Measurements from ENCODE around the gene CHCHD4. TPM values are rescaled to one million over a fixed set of nuclear protein-coding genes. Genes with fewer than 3 reads are reported as not detected.
"Not testable (repeated sequence)": the region's sequence is repeated elsewhere in the genome, so short reads cannot be mapped to it uniquely, and the experiment has no call there.

Gene CHCHD4
- polyA plus RNA-seq, 1 of the 3 experiments (the other 2 are of a cell fraction) = 15.4 TPM

GRCh38 chr3:14092464-14092863, 32.2 kb downstream of the CHCHD4 start (continued):
- no peak for TF ChIP-seq POLR2AphosphoS5 (IDR thresholded peaks at IDR 0.05; ENCODE audit: low read depth, low read length)
- no peak for TF ChIP-seq MEF2A (IDR thresholded peaks at IDR 0.05; ENCODE audit: borderline replicate concordance, low read depth)
- TF ChIP-seq SIN3A (IDR thresholded peaks at IDR 0.05; ENCODE audit: borderline replicate concordance, low read depth, low read length) = no peak

- H3K4me3 ChIP-seq (ENCODE audit: low read depth in 2 of 2, low read length in 1 of 2); H3K36me3 ChIP-seq (replicated peaks in 1 of 2; ENCODE audit: control insufficient read depth in 1 of 2, insufficient read depth in 2 of 2, low read length in 1 of 2); H3K9ac ChIP-seq; H3K27me3 ChIP-seq (ENCODE audit: insufficient read depth); POLR2A ChIA-PET; H3K9me2 ChIP-seq; H4K20me1 ChIP-seq (ENCODE audit: insufficient read depth); H3K27ac ChIP-seq (ENCODE audit: low read depth in 2 of 2, low read length in 1 of 2); DNase-seq; H3K79me2 ChIP-seq (ENCODE audit: insufficient read depth); H3K4me1 ChIP-seq (ENCODE audit: control insufficient read depth in 1 of 2, insufficient read depth in 2 of 2, low read depth in 1 of 2, low read length in 1 of 2); H3K9me3 ChIP-seq; H3K4me2 ChIP-seq; H3F3A ChIP-seq (replicated peaks; ENCODE audit: insufficient read depth); H2AFZ ChIP-seq (ENCODE audit: low read depth); CTCF ChIA-PET: not testable (repeated sequence)
- WGBS (ENCODE audit: low lambda C conversion rate) = 26% methylated on average over 2 of the region's 5 CpGs
Measured at GRCh38 chr3:14091959-14092358, 32.7 kb downstream of the CHCHD4 start.

- H3F3A ChIP-seq (replicated peaks; ENCODE audit: insufficient read depth); H2AFZ ChIP-seq (ENCODE audit: low read depth); H3K4me3 ChIP-seq (ENCODE audit: low read depth in 2 of 2, low read length in 1 of 2); H3K9ac ChIP-seq; H3K9me3 ChIP-seq; DNase-seq; H3K79me2 ChIP-seq (ENCODE audit: insufficient read depth); H3K27ac ChIP-seq (ENCODE audit: low read depth in 2 of 2, low read length in 1 of 2); H4K20me1 ChIP-seq (ENCODE audit: insufficient read depth); H3K9me2 ChIP-seq; H3K4me2 ChIP-seq; H3K27me3 ChIP-seq (ENCODE audit: insufficient read depth); H3K36me3 ChIP-seq (replicated peaks in 1 of 2; ENCODE audit: control insufficient read depth in 1 of 2, insufficient read depth in 2 of 2, low read length in 1 of 2); CTCF ChIA-PET; H3K4me1 ChIP-seq (ENCODE audit: control insufficient read depth in 1 of 2, insufficient read depth in 2 of 2, low read depth in 1 of 2, low read length in 1 of 2): not testable (repeated sequence)
- WGBS (ENCODE audit: low lambda C conversion rate) = 4% methylated on average over 5 of the region's 5 CpGs
- POLR2A ChIA-PET = interaction anchor here (0.6 kb wide), 1 partner anchor 619 kb away, joined by 3 read pairs; no protein-coding TSS in a partner anchor
Measured at GRCh38 chr3:14087461-14087860, 37.2 kb downstream of the CHCHD4 start.

GRCh38 chr3:14082108-14082657, 42.5 kb downstream of the CHCHD4 start:
- H3K79me2 ChIP-seq (ENCODE audit: insufficient read depth) = no peaks in the 10 kb centered on the region
- no peak overlapping the region for H3K27ac ChIP-seq (ENCODE audit: low read depth in 2 of 2, low read length in 1 of 2)
- no peak for DNase-seq
- no peaks in the 10 kb centered on the region; the same call in 1 of the 2 replicates for H3K9me3 ChIP-seq
- no peak overlapping the region for H2AFZ ChIP-seq (ENCODE audit: low read depth)
- H3F3A ChIP-seq (replicated peaks; ENCODE audit: insufficient read depth) = no peaks in the 10 kb centered on the region
- 18% methylated on average over 5 of the region's 5 CpGs for WGBS (ENCODE audit: low lambda C conversion rate)
- H3K4me3 ChIP-seq (ENCODE audit: low read depth in 2 of 2, low read length in 1 of 2) = no peak overlapping the region
- ChIA-PET CTCF (no interaction called here), POLR2A (no interaction called here)
- no peaks in the 10 kb centered on the region for H3K36me3 ChIP-seq (replicated peaks in 1 of 2; ENCODE audit: control insufficient read depth in 1 of 2, insufficient read depth in 2 of 2, low read length in 1 of 2)
- no peaks in the 10 kb centered on the region for H3K4me1 ChIP-seq (ENCODE audit: control insufficient read depth in 1 of 2, insufficient read depth in 2 of 2, low read depth in 1 of 2, low read length in 1 of 2)
- no peak overlapping the region for H3K4me2 ChIP-seq
- H3K9ac ChIP-seq = no peak overlapping the region
- H4K20me1 ChIP-seq (ENCODE audit: insufficient read depth) = no peaks in the 10 kb centered on the region
- H3K27me3 ChIP-seq (ENCODE audit: insufficient read depth) = no peaks in the 10 kb centered on the region
- TF ChIP-seq JUND (IDR thresholded peaks at IDR 0.05) (no peak), FOXM1 (IDR thresholded peaks at IDR 0.05; ENCODE audit: low read depth) (no peak), RFX5 (IDR thresholded peaks at IDR 0.05; ENCODE audit: low read length) (no peak), POLR2AphosphoS5 (IDR thresholded peaks at IDR 0.05; ENCODE audit: low read depth, low read length) (no peak), TAF1 (IDR thresholded peaks at IDR 0.05; ENCODE audit: borderline replicate concordance, low read depth, low read length) (no peak), FOXJ3 (CRISPR knock-in tag; IDR thresholded peaks at IDR 0.05) (no peak), SIN3A (IDR thresholded peaks at IDR 0.05; ENCODE audit: borderline replicate concordance, low read depth, low read length) (no peak), NFIC (IDR thresholded peaks at IDR 0.05; ENCODE audit: borderline replicate concordance) (no peak), EP300 (IDR thresholded peaks at IDR 0.05; ENCODE audit: borderline replicate concordance in 1 of 2, low read depth in 1 of 2, low read length in 1 of 2) (no peak)
- TF ChIP-seq, protein P1, sequence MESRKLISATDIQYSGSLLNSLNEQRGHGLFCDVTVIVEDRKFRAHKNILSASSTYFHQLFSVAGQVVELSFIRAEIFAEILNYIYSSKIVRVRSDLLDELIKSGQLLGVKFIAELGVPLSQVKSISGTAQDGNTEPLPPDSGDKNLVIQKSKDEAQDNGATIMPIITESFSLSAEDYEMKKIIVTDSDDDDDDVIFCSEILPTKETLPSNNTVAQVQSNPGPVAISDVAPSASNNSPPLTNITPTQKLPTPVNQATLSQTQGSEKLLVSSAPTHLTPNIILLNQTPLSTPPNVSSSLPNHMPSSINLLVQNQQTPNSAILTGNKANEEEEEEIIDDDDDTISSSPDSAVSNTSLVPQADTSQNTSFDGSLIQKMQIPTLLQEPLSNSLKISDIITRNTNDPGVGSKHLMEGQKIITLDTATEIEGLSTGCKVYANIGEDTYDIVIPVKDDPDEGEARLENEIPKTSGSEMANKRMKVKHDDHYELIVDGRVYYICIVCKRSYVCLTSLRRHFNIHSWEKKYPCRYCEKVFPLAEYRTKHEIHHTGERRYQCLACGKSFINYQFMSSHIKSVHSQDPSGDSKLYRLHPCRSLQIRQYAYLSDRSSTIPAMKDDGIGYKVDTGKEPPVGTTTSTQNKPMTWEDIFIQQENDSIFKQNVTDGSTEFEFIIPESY (IDR thresholded peaks at IDR 0.05; ENCODE audit: borderline replicate concordance, low read depth) = no peak
- TF ChIP-seq, protein P2, sequence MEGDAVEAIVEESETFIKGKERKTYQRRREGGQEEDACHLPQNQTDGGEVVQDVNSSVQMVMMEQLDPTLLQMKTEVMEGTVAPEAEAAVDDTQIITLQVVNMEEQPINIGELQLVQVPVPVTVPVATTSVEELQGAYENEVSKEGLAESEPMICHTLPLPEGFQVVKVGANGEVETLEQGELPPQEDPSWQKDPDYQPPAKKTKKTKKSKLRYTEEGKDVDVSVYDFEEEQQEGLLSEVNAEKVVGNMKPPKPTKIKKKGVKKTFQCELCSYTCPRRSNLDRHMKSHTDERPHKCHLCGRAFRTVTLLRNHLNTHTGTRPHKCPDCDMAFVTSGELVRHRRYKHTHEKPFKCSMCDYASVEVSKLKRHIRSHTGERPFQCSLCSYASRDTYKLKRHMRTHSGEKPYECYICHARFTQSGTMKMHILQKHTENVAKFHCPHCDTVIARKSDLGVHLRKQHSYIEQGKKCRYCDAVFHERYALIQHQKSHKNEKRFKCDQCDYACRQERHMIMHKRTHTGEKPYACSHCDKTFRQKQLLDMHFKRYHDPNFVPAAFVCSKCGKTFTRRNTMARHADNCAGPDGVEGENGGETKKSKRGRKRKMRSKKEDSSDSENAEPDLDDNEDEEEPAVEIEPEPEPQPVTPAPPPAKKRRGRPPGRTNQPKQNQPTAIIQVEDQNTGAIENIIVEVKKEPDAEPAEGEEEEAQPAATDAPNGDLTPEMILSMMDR (IDR thresholded peaks at IDR 0.05) = no peak
- H3K9me2 ChIP-seq = no peaks in the 10 kb centered on the region
